HepG2 (cell line): Measurements from ENCODE around the gene IFNK. TPM values are rescaled to one million over a fixed set of nuclear protein-coding genes. Genes with fewer than 3 reads are reported as not detected.

ENCODE experiments used
- ATAC-seq: fragments of 200-7000 bp; cut with Tn5 transposase; 3 replicates; pipeline ENCODE4 v1.9.1; 2020; ENCODE audit warnings: mild to moderate bottlenecking, moderate library complexity
- BruUV-seq: library from RNA; stranded (reverse); fragments of 400-500 nt; replicated peaks from 2 replicates; lab custom pipeline; 2021; lab: Mats Ljungman, UMichigan
- CTCF ChIA-PET: fragments of 300-600 bp; formaldehyde crosslinking; extraction: SDS; loops from one replicate; lab custom pipeline; 2021; ENCODE audit warnings: low total read pairs, inconsistent platforms, low intra/inter-chr PET ratio; lab: Yijun Ruan, JAX
- POLR2A ChIA-PET: fragments of 350-600 bp; sonication (Branson Sonifier 250); formaldehyde crosslinking; loops from one replicate; lab custom pipeline; 2020; ENCODE audit warnings: antibody characterized with exemption, inconsistent platforms; lab: Yijun Ruan, JAX
- DNase-seq: peaks from one replicate; pipeline ENCODE4 v3.0.0-alpha.2; 2015; ENCODE audit warnings: low spot score
- FAIRE-seq: peaks from 3 replicates; lab custom pipeline; 2011; peaks lifted over from hg19 to GRCh38; lab: Jason Lieb, UNC
- H2AFZ ChIP-seq: one replicate; pipeline ENCODE4 v1.6.1; 2011; ENCODE audit warnings: low read length, inconsistent platforms
- H3K27ac ChIP-seq: fragments of 300-600 bp; 3 replicates; pipeline ENCODE4 v1.8.0; 2011; ENCODE audit warnings: mixed run types, mild to moderate bottlenecking, mixed read lengths, low read length, inconsistent platforms; ENCODE audit not compliant: insufficient read depth; ENCODE audit errors: extremely low read length
- H3K27me3 ChIP-seq, 2 experiments: fragments of 200-600 bp in 1 of 2; 2 replicates in 1 of 2; 3 replicates in 1 of 2; pipeline versions ENCODE4 v1.6.0 to v1.8.0; 2011; ENCODE audit warnings: low read length in 2 of 2, mild to moderate bottlenecking in 2 of 2, moderate library complexity in 2 of 2, inconsistent platforms in 1 of 2; ENCODE audit not compliant: insufficient read depth in 2 of 2, control insufficient read depth in 1 of 2
- H3K36me3 ChIP-seq, 2 experiments: fragments of 200-600 bp in 1 of 2; replicated peaks in 1 of 2; 2 replicates in 1 of 2; 3 replicates in 1 of 2; pipeline versions ENCODE4 v1.5.1 to v1.8.0; 2011; ENCODE audit warnings: low read length in 2 of 2, inconsistent platforms in 1 of 2; ENCODE audit not compliant: insufficient read depth in 2 of 2, control insufficient read depth in 1 of 2
- H3K4me1 ChIP-seq: 2 replicates; pipeline ENCODE4 v1.5.1; 2012; ENCODE audit warnings: low read length, inconsistent platforms; ENCODE audit not compliant: insufficient read depth
- H3K4me2 ChIP-seq: 2 replicates; pipeline ENCODE4 v1.6.0; 2011; ENCODE audit warnings: low read depth, low read length, inconsistent platforms
- H3K4me3 ChIP-seq, 3 experiments: fragments of 200-600 bp in 1 of 3; sonication (generic), shearing (Covaris generic) in 1 of 3; replicated peaks in 1 of 3; 2 replicates each; pipeline ENCODE4 v1.5.1; 2011 to 2016; ENCODE audit warnings: low read length in 3 of 3, inconsistent platforms in 2 of 3, low read depth in 2 of 3, mild to moderate bottlenecking in 2 of 3, control low read depth in 1 of 3, mixed read lengths in 1 of 3; ENCODE audit not compliant: insufficient read depth in 1 of 3
- H3K79me2 ChIP-seq: one replicate; pipeline ENCODE4 v1.6.1; 2011; ENCODE audit warnings: low read length, inconsistent platforms; ENCODE audit not compliant: insufficient read depth
- H3K9ac ChIP-seq: 2 replicates; pipeline ENCODE4 v1.6.0; 2011; ENCODE audit warnings: mild to moderate bottlenecking, low read depth, low read length, inconsistent platforms; ENCODE audit not compliant: insufficient read depth
- H3K9me3 ChIP-seq: 2 replicates; pipeline ENCODE4 v1.5.1; 2012; ENCODE audit warnings: mild to moderate bottlenecking, low read length
- H4K20me1 ChIP-seq: 2 replicates; pipeline ENCODE4 v1.6.0; 2011; ENCODE audit warnings: inconsistent platforms, mild to moderate bottlenecking, low read length, moderate library complexity; ENCODE audit not compliant: insufficient read depth
- CSRNP1 ChIP-seq: sonication (generic); formaldehyde crosslinking; IDR thresholded peaks from 2 replicates; pipeline ENCODE4 v1.8.1; 2023; ENCODE audit warnings: mild to moderate bottlenecking, missing genetic modification reagents
- HBP1 ChIP-seq: IDR thresholded peaks from 2 replicates; pipeline ENCODE4 v1.6.1; 2016; ENCODE audit warnings: low read depth, control low read depth
- PAX8 ChIP-seq: sonication (generic); formaldehyde crosslinking; IDR thresholded peaks from 2 replicates; pipeline ENCODE4 v1.8.0; 2022; ENCODE audit warnings: mild to moderate bottlenecking, missing genetic modification reagents, borderline replicate concordance
- ZFP1 ChIP-seq: IDR thresholded peaks from 2 replicates; pipeline ENCODE4 v1.6.1; 2016
- ZNF232 ChIP-seq: sonication (generic); formaldehyde crosslinking; IDR thresholded peaks from 2 replicates; pipeline ENCODE4 v1.4.0; 2020; ENCODE audit warnings: missing genetic modification reagents, borderline replicate concordance
- ZNF691 ChIP-seq: sonication (generic); formaldehyde crosslinking; IDR thresholded peaks from 2 replicates; pipeline ENCODE4 v1.4.0; 2020; ENCODE audit warnings: missing genetic modification reagents, low read depth, mild to moderate bottlenecking, borderline replicate concordance
- ZSCAN9 ChIP-seq: IDR thresholded peaks from 2 replicates; pipeline ENCODE4 v1.6.1; 2016; ENCODE audit warnings: borderline replicate concordance
- WGBS: methylation state at CpG from one replicate; pipeline ENCODE4 v1.1.6; 2017; ENCODE audit warnings: low lambda C conversion rate; 5-methylcytosine and 5-hydroxymethylcytosine counted together
- in situ Hi-C: cut with HindIII; loops from 2 replicates; pipeline ENCODE4 v1.10.0; 2017; ENCODE audit warnings: low pct_unique_long_range_greater_than_20kb; ENCODE audit not compliant: extremely low pct_ligation_motif_present
- intact Hi-C: fragments of 100-400 bp; cut with micrococcal nuclease; formaldehyde crosslinking; loops from one replicate; pipeline ENCODE4 v1.10.0; 2022; ENCODE audit not compliant: unreplicated experiment
- polyA plus RNA-seq, 8 experiments: library from polyadenylated mRNA; depleted of rRNA in 3 of 8; stranded (reverse) in 7 of 8; unstranded in 1 of 8; fragments of >200 nt; fragmentation: Illumina TruSeq in 4 of 8; extraction: Trizol in 4 of 8; gene quantifications; 2 replicates each; pipeline versions ENCODE4 v1.2.1 to v1.2.3, GENCODE V29; 2011 to 2016; ENCODE audit warnings: low read depth in 4 of 8, missing spikeins in 1 of 8, mixed read lengths in 1 of 8; ENCODE audit not compliant: insufficient read depth in 1 of 8
- total RNA-seq, 5 experiments: library from RNA; depleted of rRNA; stranded (reverse); fragments of >200 nt; fragmentation: Illumina TruSeq; extraction: Trizol; gene quantifications; 2 replicates each; pipeline ENCODE4 v1.2.3, GENCODE V29; 2016; ENCODE audit warnings: low read depth in 1 of 5

The IFNK gene
- total and polyA plus RNA-seq, 2 of the 13 experiments (the other 11 are each of a cell fraction or from before 2014, with no cell fraction given): not detected

- H3K27me3 ChIP-seq: no peaks in the 10 kb centered on the region
- H3K4me2 ChIP-seq: no peak overlapping the region
- H3K4me3 ChIP-seq: no peak overlapping the region
- H3K79me2 ChIP-seq: no peaks in the 10 kb centered on the region
- CTCF ChIA-PET: no interaction called here
- intact Hi-C loops: no loop called here
- H3K9me3 ChIP-seq: no peaks in the 10 kb centered on the region
- FAIRE-seq: no peak
- no peaks in the 10 kb centered on the region for H3K4me1 ChIP-seq
- ATAC-seq: no peak
- no peak overlapping the region for H3K27ac ChIP-seq
- in situ Hi-C loops: no loop called here
- no peaks in the 10 kb centered on the region for H3K36me3 ChIP-seq
- no peak overlapping the region for H2AFZ ChIP-seq
- DNase-seq: no peak
- no peaks in the 10 kb centered on the region for H4K20me1 ChIP-seq
- H3K9ac ChIP-seq: no peak overlapping the region
- 5% methylated on average over 2 of the region's 2 CpGs for WGBS
- POLR2A ChIA-PET: no interaction called here
- no TSS peak for BruUV-seq
- TF ChIP-seq PAX8 (no peak), ZNF232 (CRISPR knock-in tag) (no peak), CSRNP1 (CRISPR knock-in tag) (no peak), ZFP1 (CRISPR knock-in tag) (no peak), ZNF691 (no peak), HBP1 (CRISPR knock-in tag) (no peak), ZSCAN9 (CRISPR knock-in tag) (no peak)
These were observed 9.5 kb upstream of the IFNK start for GRCh38 chr9:27514551-27514950.
